Choroid plexus epithelial cell (primary cell): Measurements from ENCODE around the gene PACSIN3.
"Not testable (repeated sequence)": the region's sequence is repeated elsewhere in the genome, so short reads cannot be mapped to it uniquely, and the experiment has no call there.

Experiments used
- DNase-seq: peaks from one replicate; pipeline ENCODE4 v3.0.0-alpha.2; 2010; ENCODE audit warnings: low read depth
- H3K4me3 ChIP-seq: 2 replicates; pipeline ENCODE4 v1.5.1; 2011; ENCODE audit warnings: low read depth, mild to moderate bottlenecking, control low read depth, low read length, moderate library complexity
- CTCF ChIP-seq: conservative IDR thresholded peaks from 2 replicates; pipeline ENCODE4 v1.5.1; 2011; ENCODE audit warnings: low read depth, mild to moderate bottlenecking, control low read depth, inconsistent platforms, low read length, moderate library complexity

PACSIN3 gene

DNA sequence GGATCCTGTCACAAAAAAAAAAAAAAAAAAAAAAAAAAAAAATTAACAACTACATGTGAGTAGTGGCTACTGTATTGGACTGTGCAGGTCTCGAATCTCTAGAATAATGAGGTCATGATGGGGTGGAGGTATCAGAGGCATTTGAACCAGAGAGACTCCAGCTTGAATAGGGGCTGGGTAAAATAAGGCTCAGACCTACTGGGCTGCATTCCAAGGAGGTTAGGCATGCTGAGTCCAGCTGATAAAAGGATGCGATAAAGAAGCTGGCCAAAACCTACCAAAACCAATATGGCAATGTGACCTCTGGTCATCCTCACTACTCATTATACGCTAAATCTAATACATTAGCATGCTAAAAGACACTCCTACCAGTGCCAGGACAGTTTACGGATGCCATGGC is 5.9 kb upstream of the PACSIN3 start:
- no peak for TF ChIP-seq CTCF
- DNase-seq, result peak; percentile 8
- no peak overlapping the region for H3K4me3 ChIP-seq

GRCh38 chr11:47191137-47191536 is 4.9 kb upstream of the PACSIN3 start:
- not testable (repeated sequence) for H3K4me3 ChIP-seq
- DNase-seq, result peak; percentile 22

GRCh38 chr11:47189100-47189834 is 3.0 kb upstream of the PACSIN3 start:
- peak; percentile 92 for DNase-seq
- H3K4me3 ChIP-seq, result no peak overlapping the region
- no peak for TF ChIP-seq CTCF

- TF ChIP-seq CTCF, result no peak
- DNase-seq, result no peak
- H3K4me3 ChIP-seq, result no peak overlapping the region
Observed at GRCh38 chr11:47188259-47188658, 2.0 kb upstream of the PACSIN3 start.

GRCh38 chr11:47187723-47188122 is 1.5 kb upstream of the PACSIN3 start:
- H3K4me3 ChIP-seq, result peak overlapping the region; percentile 46
- no peak for TF ChIP-seq CTCF
- DNase-seq, result no peak

DNA sequence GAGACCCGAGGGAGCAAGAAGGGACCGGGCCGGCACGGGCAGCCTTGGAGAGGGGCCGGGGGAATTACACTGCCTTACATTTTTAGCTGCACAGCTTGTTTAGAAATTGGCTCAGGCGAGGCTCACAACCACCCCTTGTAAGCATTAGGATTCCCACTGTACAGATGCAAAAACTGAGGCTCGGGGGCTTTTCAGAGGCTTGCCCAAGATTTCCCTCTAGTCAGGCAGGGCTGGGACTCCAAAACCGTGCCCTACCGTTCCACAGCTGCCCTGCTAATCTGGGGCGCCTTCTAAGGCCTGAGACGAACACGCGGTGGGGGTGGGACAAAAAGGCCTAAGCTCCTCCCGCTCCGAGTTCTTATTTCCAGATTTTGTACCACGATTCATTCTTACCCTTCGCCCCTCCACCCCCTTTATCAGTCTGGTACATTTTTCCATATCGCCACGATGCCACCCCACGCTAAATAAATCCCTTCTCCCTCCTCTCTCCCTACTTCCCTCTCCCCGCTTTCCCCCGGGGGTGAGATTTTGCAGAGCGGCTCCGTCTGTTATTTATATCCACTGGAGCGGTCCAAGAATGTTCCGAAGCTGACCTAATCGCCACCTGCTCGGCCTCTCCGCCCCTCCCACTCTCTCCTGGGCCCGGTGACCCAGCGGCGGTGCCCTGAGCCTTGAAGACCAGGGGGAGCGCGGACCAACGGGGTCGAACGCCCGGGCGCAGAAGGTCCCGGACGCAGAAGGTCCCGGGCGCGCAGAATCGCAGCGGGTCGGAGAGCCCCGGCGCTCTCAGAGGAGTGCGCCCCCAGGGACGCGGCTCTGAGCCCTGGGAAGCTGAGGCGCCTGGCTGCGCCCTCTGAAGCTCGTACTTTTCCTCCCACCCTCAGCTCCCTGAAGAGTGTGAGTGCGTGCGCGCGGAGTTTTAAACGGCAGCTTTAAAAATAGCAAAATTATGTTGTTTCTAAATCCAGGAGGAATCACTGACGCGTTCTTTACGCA is 764 bp upstream of the PACSIN3 start:
- DNase-seq, result peak; percentile 47
- no peak for TF ChIP-seq CTCF
- H3K4me3 ChIP-seq, result peak overlapping the region; percentile 62

DNA sequence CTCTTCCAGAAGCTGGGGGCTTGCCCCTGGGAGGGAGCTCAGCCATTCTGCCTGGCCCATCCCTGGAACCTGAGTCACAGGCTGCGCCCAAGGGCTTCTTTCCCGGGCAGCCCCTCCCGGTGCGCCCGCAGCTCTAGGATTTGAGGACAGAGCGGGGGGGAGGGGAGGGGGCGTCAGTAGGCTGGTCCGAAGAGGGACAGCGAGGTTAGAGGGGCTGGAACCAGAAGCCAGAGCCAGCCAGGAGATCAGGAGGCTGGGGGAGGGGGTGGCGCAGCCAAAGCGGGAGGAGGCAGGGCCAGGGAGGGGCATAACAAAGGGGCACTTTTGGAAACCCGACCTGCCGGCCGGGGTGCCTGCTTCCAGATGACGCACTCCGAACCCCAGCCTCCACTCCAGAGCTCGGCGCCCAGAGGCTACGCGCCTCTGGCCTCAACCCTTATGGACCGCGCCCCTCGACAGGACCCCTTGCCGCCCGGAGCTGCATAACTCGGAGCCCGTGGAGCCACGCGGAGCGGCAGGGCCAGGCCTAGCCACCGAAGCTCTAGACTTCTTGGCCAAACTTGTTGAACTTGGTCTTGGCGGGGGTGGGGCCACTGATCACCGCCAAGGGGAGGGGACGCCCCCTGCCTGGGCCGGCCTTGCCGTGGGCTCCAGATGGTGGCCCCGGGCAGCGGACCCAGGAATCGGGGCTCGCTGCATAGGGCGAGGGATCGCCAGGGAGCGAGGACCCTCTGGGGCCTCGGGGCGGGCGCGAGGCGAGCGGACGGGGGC is 744 bp downstream of the PACSIN3 start:
- no peak for TF ChIP-seq CTCF
- DNase-seq, result no peak
- peak overlapping the region; percentile 62 for H3K4me3 ChIP-seq
